Stimulated activated CD8-positive, alpha-beta memory T cell treated with anti-CD3 and anti-CD28 coated beads, Interleukin-12 subunit alpha, Interleukin-12 subunit beta, amount 100 ng/mL, for 24 hours (primary cell): ENCODE results near the gene ALDOA.
"Not testable (repeated sequence)": the region's sequence is repeated elsewhere in the genome, so short reads cannot be mapped to it uniquely, and the experiment has no call there.

Experiments
- DNase-seq: peaks from one replicate; pipeline ENCODE4 v3.0.0-alpha.2; 2020; ENCODE audit errors: extremely low read depth

Gene ALDOA

DNA sequence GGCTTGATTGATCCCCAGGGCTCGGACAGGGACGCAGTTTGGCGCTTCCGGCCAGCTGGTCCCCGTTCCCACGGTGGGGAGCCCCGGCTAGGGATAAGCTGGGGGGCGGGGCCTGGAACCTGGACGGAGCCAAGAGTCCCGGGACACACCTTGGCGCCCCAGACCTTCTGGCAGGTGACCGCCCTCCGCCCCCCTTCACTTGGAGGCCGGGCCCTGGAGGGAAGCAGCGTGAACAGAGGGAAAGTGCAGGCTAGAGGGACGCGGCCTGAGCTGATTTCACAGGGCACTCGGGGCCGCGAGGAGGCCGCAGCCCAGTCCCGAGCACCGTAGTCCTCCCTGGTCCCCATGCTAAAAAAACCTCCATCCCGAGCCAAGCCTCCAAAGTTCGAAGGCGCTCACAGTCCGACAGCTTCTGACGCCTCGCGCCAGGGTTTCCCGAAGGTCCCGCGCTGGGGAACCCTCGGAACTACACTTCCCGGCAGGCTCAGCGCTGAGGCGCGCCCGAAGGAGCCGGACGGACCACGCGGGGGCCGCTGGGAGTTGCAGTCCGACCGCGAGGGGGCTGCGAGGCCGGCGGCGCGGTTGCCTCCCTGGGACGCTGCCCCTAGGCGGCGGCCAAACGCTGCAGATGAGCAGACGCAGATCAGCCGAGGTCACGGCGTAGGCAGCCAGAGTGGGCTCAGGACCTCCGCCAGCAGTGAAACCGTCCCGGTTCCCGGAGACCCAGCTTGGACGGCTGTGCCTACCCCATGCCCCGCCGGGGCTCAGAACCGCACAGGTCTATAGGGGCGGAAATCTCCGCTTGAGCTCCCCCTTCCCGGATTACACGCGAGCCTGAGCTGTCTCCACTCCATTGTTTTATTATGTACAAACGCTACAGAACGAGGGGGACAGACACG lies 26.2 kb downstream of the ALDOA start, which contains the start of gene TBX6:
Gene TBX6 (minus strand): TSS at position 451 of the 899 bp plus-strand sequence. CDS start 731 bp downstream, outside the sequence.
- peak; percentile 84 for DNase-seq

DNA sequence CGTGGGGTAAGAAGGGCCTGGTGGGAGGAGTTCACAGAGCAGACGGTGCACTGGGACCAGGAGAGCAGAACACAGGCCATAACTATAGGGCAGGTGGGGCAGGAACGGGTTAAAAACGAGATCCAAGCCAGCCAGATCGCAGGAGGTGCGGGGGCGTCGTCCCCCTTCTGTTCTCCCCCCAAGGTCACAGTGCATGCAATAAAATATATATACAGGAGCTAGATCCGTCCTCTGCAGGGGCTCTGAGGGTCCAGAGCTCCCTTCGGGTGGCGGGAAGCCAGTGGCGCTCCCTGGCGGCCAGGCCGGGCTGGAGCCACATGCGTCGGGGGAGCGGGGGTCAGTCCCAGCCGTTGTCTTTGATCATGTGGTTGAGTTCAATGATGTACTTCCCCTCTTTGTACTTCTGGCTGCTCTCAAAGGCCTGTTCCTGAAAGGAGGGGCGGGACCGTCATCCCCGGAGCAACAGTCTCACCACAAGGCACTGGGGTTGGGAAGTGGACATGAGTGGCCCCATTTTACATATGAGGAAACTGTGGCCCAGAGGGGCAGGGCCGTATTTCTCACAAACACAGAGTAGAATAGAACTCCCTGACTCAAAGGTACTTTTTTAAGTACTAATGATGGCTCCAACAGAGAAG lies 26.9 kb downstream of the ALDOA start:
- DNase-seq: no peak

DNA sequence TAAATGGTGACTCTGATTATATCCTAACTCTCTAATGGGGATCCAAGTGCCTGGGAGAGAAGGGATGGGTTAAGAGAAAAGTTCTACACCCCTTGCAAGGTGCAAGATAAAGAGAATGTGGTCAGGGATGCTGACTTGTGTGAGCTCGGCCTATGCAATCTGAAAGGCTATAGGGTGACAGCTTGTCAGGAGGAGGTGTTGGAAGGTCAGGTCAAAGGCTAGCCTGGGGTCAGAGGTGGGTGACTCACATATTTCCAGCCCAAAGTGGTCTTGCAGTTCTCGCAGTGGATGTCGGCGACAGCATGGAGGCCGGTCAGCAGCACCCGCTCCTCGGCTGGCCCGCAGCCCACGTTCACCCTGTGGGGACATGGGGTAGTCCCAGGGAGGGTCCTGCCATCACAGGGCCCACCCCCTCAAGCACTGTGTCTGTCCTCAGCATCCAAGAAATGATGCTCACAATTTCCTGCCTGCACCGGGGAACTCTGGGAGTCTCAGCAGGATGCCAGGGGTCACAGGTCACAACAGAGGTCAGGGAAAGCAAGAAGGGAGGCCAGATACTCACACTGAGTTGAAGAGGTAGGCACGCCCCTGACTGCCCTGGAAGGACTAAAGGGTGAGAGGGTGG lies 29.1 kb downstream of the ALDOA start:
- DNase-seq: no peak

DNA sequence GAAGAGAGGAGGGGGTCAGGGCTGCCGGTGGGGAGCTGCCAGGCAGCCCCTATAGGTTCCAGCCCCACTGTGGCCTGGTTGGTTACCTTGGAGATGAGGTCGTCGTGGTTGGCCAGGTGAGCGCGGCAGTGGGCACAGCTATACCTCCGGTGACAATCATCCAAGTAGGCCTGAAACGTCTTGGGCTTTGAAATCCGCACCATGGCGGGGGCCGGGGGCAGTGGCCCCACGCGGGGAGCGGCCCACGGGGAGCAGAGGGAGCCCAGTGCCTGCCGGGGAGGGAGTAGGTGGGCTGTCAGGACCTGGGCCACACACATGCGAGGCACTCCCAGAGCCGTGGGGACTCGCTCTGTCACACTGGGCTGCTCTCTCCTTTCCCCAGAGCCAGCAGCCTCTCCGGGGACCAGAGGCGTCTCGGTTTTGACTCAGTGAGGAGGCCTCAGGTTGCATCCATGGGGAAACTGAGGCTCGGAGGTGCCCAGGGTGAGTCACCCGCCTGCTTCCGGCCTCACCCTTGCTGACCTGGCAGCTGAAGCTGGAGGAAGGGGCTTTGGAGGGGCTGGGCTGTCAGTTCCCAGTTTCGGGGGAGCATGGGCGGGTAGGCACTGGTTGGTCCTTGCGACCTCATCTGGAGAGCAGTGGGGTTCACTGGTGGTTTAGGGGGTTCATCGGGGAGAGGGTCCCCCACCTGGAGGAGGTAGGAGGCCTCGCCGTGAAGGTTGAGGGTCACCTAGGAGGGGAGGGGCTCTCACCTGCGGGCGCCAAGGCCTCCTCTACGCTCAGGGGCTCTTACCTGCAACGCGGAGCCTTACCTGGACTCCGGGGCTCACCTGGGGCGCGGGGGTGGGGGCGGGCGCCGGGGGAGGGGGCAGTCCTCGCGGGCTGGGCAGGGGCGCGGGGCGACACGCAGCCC lies 29.9 kb downstream of the ALDOA start:
- no peak for DNase-seq

DNA sequence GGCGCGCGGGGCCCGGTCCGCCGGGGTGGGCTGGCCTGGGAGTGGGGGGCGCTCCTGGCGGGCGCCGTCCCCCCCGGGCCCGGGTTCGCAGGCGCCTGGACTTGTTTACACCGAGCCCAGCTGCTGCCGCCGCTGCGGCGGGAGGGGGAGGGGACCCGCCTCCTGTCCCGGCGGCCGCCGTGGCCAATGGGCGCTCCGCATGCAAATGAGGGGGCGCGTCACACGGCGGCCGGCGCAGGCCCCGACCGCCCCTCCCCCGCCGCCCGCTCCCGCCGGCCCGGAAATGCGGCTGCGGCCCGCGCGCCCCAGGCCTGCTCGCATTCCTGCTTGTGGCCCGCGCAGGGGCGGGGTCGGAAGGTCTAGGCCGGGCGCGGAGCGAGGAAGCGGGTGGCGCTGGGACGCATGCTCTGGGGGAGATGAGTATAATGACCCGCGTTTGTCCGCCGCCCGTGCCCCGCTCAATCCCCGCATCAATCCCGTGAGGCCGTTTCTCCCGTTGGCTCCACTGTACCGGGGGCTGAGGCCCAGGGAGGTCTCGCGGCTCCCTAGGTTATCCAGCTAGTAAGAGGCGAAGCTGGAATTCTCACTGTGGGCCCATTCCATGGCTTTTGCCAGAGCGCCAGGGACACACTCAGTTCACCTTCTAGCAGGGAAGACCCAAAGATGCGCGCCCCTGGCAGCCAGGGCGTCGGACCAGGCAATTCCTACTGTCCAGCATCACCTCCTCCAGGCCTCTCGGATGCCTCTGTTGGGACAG lies 30.7 kb downstream of the ALDOA start, which contains the start of gene YPEL3:
Gene YPEL3 (minus strand): TSS at position 109 of the 757 bp plus-strand sequence. CDS start 731 bp downstream, outside the sequence.
- DNase-seq: peak; percentile 72

GRCh38 chr16:30096862-30097563 lies 31.5 kb downstream of the ALDOA start:
- no peak for DNase-seq

DNA sequence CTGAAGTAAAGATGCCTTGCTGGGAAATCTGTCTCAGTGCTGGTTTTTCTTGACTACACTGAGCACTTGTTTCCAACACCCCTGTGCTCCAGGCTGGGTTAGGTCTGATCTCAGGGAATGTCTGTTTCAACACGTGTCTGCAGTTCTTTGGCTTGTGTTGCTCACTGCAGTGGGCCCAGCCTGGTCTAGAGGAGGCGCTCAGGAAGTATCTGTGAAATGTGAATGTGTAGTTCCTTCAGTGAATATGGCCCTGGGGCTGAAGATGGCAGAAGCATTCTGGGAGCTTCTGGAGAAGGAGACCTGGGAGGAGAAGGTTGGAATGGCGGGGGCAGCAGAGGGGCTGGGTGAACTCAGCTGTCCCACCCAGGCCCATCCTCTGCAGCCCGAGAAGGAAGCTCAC lies 38.5 kb downstream of the ALDOA start:
- DNase-seq: no peak

- DNase-seq: no peak
Measured at GRCh38 chr16:30104492-30104891, 38.9 kb downstream of the ALDOA start.

DNA sequence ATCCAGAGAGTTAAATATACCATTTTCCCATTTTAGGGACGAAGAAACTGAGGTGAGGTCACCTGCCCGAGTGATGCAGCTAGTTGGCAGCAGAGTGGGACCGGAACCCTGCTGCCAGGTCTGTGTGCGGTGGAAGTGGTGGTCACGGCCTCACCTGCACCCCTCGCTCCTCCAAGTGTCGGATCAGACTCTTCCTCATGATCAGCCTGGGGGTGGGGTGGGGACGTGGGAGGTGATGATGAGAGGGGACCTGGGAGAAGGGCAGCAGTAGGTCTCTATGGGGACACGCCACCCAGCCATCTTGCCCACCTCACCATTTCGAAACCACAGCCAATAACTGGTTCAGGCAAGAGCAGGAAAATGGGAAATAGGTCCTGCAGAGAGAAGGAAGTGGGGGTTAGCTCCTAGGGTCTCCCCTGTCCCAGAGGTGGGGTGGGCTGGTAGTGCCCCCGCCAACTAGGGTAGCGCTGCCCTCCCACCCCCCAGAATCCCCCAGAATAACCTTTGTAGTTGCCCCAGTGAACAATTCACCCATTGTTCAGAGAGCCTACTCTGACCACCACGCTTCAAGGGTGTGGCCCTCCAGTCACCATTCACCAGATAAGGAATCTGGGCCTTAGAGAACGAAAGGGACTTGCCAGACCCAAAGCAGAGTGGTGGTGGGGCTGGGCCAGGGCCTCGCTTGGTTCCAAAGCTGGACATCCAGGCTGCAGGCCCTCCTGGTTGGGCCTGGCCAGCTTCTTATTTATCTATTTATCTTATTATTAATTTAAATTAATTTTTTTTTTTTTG lies 42.7 kb downstream of the ALDOA start:
- no peak for DNase-seq

DNA sequence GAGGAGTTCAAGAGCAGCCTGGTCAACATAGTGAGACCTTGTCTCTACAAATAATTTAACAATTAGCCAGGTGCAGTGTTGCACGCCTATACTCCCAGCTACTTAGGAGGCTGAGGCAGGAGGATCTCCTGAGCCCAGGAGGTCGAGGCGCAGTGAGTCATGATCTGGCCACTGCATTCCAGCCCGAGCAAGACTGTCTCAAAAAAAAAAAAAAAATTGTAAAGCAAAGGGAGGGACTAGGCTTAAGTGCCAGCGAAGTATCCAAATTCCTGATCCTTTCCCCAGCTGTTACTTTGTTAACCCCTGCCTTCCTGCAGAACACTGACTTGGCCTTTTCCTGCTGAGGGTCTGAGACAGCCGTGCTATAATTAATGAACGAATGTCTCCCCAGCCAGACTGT lies 45.1 kb downstream of the ALDOA start:
- DNase-seq: no peak

DNA sequence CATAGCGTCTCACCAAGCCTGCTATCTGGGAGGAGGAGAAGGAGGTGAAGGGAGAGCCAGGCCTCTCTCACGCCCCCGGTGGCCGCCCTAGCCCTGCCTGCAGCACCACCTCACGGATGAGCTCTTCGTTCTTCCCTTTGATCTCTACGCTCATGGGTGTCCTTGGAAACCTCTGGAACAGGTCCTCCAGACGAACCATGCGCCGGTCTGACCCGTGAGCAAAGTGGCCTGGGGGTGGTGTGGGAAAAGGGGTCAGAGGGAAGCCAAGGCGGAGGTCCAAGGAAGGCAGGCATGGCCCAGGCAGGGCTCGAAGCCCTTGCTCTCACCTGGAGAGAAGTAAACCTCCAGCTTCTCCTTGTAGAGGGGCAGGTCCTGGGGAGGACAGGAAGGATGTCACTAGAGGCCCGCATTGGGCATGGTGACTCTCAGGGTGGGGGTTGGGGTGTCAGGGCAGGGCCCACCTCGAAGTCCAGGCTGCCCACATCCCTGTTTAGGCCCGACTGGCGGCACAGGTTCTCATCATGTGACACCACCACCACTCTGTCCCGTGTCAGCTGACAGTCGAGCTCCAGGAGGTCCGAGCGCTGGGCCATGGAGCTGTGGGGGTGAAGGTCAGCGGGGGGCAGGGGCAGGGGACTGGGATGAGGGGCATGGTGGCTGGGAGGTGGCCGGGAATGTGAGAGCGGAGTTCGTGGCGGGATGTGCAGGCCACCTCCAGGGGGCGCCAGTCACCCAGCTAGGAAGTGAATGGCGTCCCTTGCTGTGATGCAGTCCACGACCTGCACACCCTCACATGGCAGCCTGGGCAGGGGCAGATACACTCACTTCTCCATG lies 46.9 kb downstream of the ALDOA start:
- no peak for DNase-seq

GRCh38 chr16:30113031-30113710 lies 47.6 kb downstream of the ALDOA start, which contains the start of gene GDPD3:
Gene GDPD3 (minus strand): TSS chr16:30113537. CDS start chr16:30113478, 59 bp downstream.
- no peak for DNase-seq

- DNase-seq: no peak
Measured at GRCh38 chr16:30113711-30114333, 48.3 kb downstream of the ALDOA start.

- no peak for DNase-seq
Measured at GRCh38 chr16:30114411-30114810, 48.9 kb downstream of the ALDOA start.

GRCh38 chr16:30114833-30115232 lies 49.3 kb downstream of the ALDOA start:
- DNase-seq: not testable (repeated sequence)

DNA sequence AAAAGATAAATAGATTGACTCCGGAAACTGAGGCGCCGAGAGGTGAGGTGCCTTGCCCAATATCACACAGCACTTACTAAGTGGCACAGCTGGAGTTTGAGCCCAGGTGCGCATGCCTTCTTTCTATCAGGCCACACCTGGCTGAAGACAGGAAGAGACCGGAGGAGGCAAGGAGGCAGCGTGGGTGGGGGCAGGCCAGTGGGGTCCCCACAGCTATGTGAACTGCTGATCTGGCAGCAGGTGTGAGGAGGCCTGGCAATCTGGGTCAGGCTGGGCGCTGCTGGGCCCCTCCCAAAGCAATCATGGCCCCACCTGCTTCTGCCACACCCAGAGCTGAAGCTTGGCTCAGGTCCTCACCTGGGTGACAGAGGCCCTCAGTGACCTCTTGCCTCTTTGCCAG lies 49.7 kb downstream of the ALDOA start:
- no peak for DNase-seq
